H1 (cell line): ENCODE data around the gene FLNA. TPM values are rescaled to one million over a fixed set of nuclear protein-coding genes. Genes with fewer than 3 reads are reported as not detected.

Experiments used
- CTCF ChIA-PET: fragments of 300-600 bp; sonication (Branson Sonifier 250); formaldehyde crosslinking; loops from one replicate; lab custom pipeline; 2021; ENCODE audit not compliant: partially characterized antibody; lab: Charles Lee
- POLR2A ChIA-PET: fragments of 300-600 bp; sonication (Branson Sonifier 250); formaldehyde crosslinking; loops from one replicate; lab custom pipeline; 2021; ENCODE audit warnings: inconsistent platforms; ENCODE audit not compliant: partially characterized antibody; lab: Charles Lee
- DNase-seq, 2 experiments: peaks; one replicate each; pipeline versions ENCODE4 v3.0.0 to v3.0.0-alpha.2; 2010 to 2022; ENCODE audit warnings: low spot score in 2 of 2, low read depth in 1 of 2, mixed read lengths in 1 of 2
- FAIRE-seq: peaks from 2 replicates; lab custom pipeline; 2011; peaks lifted over from hg19 to GRCh38; lab: Jason Lieb, UNC
- H2AFZ ChIP-seq: 2 replicates; pipeline ENCODE4 v1.8.1; 2012; ENCODE audit warnings: low read length, inconsistent platforms
- H2AK5ac ChIP-seq: 2 replicates; pipeline ENCODE4 v1.6.1; 2013; ENCODE audit warnings: low read depth, low read length
- H2BK120ac ChIP-seq: replicated peaks from 2 replicates; pipeline ENCODE3; 2013; ENCODE audit warnings: low read depth, low read length, inconsistent platforms
- H2BK12ac ChIP-seq: 2 replicates; pipeline ENCODE4 v1.6.1; 2013; ENCODE audit warnings: low read depth, low read length
- H2BK15ac ChIP-seq: 2 replicates; pipeline ENCODE4 v1.6.1; 2013; ENCODE audit warnings: low read length
- H2BK20ac ChIP-seq: 2 replicates; pipeline ENCODE4 v1.6.1; 2013; ENCODE audit warnings: low read length
- H2BK5ac ChIP-seq: 2 replicates; pipeline ENCODE4 v1.6.1; 2013; ENCODE audit warnings: low read depth, low read length
- H3K14ac ChIP-seq: 2 replicates; pipeline ENCODE4 v1.6.1; 2013; ENCODE audit warnings: inconsistent platforms; ENCODE audit not compliant: insufficient read length
- H3K18ac ChIP-seq: 2 replicates; pipeline ENCODE4 v1.6.1; 2013; ENCODE audit warnings: low read length; ENCODE audit errors: extremely low read depth
- H3K23ac ChIP-seq: 2 replicates; pipeline ENCODE4 v1.6.1; 2013; ENCODE audit warnings: inconsistent platforms; ENCODE audit not compliant: insufficient read length
- H3K23me2 ChIP-seq: 2 replicates; pipeline ENCODE4 v1.6.1; 2013; ENCODE audit warnings: low read depth, low read length
- H3K27ac ChIP-seq: 2 replicates; pipeline ENCODE4 v1.6.1; 2011; ENCODE audit warnings: low read depth, low read length, inconsistent platforms
- H3K27me3 ChIP-seq, 4 experiments: replicated peaks in 1 of 4; 1 replicate in 1 of 4; 2 replicates in 3 of 4; pipeline versions ENCODE4 v1.6.1 to v1.8.1; 2011 to 2013; ENCODE audit warnings: low read length in 3 of 4, mild to moderate bottlenecking in 3 of 4, inconsistent platforms in 2 of 4, mixed read lengths in 2 of 4, moderate library complexity in 1 of 4; ENCODE audit not compliant: control insufficient read depth in 3 of 4, insufficient read depth in 3 of 4; ENCODE audit errors: extremely low read depth in 1 of 4
- H3K36me3 ChIP-seq, 4 experiments: 2 replicates each; pipeline versions ENCODE4 v1.6.1 to v1.8.1; 2011 to 2013; ENCODE audit warnings: mild to moderate bottlenecking in 4 of 4, low read length in 3 of 4, moderate library complexity in 2 of 4, control low read depth in 1 of 4, inconsistent platforms in 1 of 4; ENCODE audit not compliant: insufficient read depth in 4 of 4, control insufficient read depth in 2 of 4
- H3K4ac ChIP-seq: replicated peaks from 2 replicates; pipeline ENCODE3; 2013; ENCODE audit warnings: low read length, low read depth, mixed read lengths, inconsistent platforms; ENCODE audit not compliant: insufficient read length
- H3K4me1 ChIP-seq, 4 experiments: replicated peaks in 1 of 4; 1 replicate in 1 of 4; 2 replicates in 3 of 4; pipeline versions ENCODE4 v1.6.1 to v1.8.1; 2011 to 2013; ENCODE audit warnings: low read length in 3 of 4, inconsistent platforms in 2 of 4, mixed read lengths in 1 of 4; ENCODE audit not compliant: insufficient read depth in 4 of 4, control insufficient read depth in 3 of 4
- H3K4me2 ChIP-seq, 2 experiments: 2 replicates each; pipeline versions ENCODE4 v1.6.1 to v1.8.1; 2011 to 2013; ENCODE audit warnings: low read depth in 2 of 2, low read length in 2 of 2, control low read depth in 1 of 2, inconsistent platforms in 1 of 2, mild to moderate bottlenecking in 1 of 2; ENCODE audit not compliant: insufficient read depth in 1 of 2
- H3K4me3 ChIP-seq, 4 experiments: fragments of 200-600, 300-600 bp in 1 of 4; sonication (generic), shearing (Covaris generic), sonication (Bioruptor Twin) in 1 of 4; 2 replicates each; pipeline versions ENCODE4 v1.5.1 to v1.8.1; 2011 to 2016; ENCODE audit warnings: low read length in 4 of 4, low read depth in 3 of 4, control low read depth in 2 of 4, inconsistent platforms in 2 of 4, mild to moderate bottlenecking in 2 of 4, mixed read lengths in 1 of 4, moderate library complexity in 1 of 4; ENCODE audit not compliant: insufficient read depth in 2 of 4; ENCODE audit errors: extremely low read depth in 1 of 4
- H3K56ac ChIP-seq: replicated peaks from 2 replicates; pipeline ENCODE3; 2013; ENCODE audit warnings: low read depth, mild to moderate bottlenecking, mixed read lengths, low read length, inconsistent platforms; ENCODE audit not compliant: insufficient read length
- H3K79me1 ChIP-seq: 2 replicates; pipeline ENCODE4 v1.6.1; 2013; ENCODE audit warnings: low read depth, low read length, control low read depth
- H3K79me2 ChIP-seq, 2 experiments: 2 replicates each; pipeline versions ENCODE4 v1.6.1 to v1.8.1; 2012 to 2013; ENCODE audit warnings: low read length in 2 of 2, mild to moderate bottlenecking in 2 of 2, inconsistent platforms in 1 of 2; ENCODE audit not compliant: insufficient read depth in 2 of 2, control insufficient read depth in 1 of 2
- H3K9ac ChIP-seq, 4 experiments: replicated peaks in 1 of 4; 1 replicate in 1 of 4; 2 replicates in 3 of 4; pipeline versions ENCODE4 v1.6.1 to v1.8.1; 2011 to 2013; ENCODE audit warnings: low read depth in 3 of 4, low read length in 3 of 4, control low read depth in 2 of 4, mild to moderate bottlenecking in 2 of 4, moderate library complexity in 2 of 4, inconsistent platforms in 1 of 4; ENCODE audit errors: extremely low read depth in 1 of 4
- H3K9me3 ChIP-seq, 2 experiments: 2 replicates each; pipeline versions ENCODE4 v1.6.1 to v1.8.1; 2012 to 2013; ENCODE audit warnings: mild to moderate bottlenecking in 2 of 2, moderate library complexity in 2 of 2, control low read depth in 1 of 2, inconsistent platforms in 1 of 2, low read depth in 1 of 2, low read length in 1 of 2, mixed read lengths in 1 of 2; ENCODE audit not compliant: insufficient read depth in 2 of 2
- H4K20me1 ChIP-seq, 2 experiments: replicated peaks in 1 of 2; 2 replicates each; pipeline versions ENCODE3 to v1.8.1; 2011 to 2013; ENCODE audit warnings: inconsistent platforms in 2 of 2, low read length in 2 of 2, mild to moderate bottlenecking in 1 of 2; ENCODE audit not compliant: insufficient read depth in 2 of 2, control insufficient read depth in 1 of 2
- H4K5ac ChIP-seq: 2 replicates; pipeline ENCODE4 v1.6.1; 2013; ENCODE audit warnings: low read length, low read depth, mixed read lengths, inconsistent platforms; ENCODE audit not compliant: insufficient read length
- H4K8ac ChIP-seq: 2 replicates; pipeline ENCODE4 v1.8.0; 2013; ENCODE audit warnings: mild to moderate bottlenecking, moderate library complexity, low read length, inconsistent platforms; ENCODE audit not compliant: insufficient read depth; ENCODE audit errors: extremely low read depth
- H4K91ac ChIP-seq: replicated peaks from 2 replicates; pipeline ENCODE3; 2013; ENCODE audit warnings: low read length, mixed read lengths, inconsistent platforms; ENCODE audit not compliant: insufficient read length
- BCL11A ChIP-seq, 2 experiments: IDR thresholded peaks; one replicate each; pipeline ENCODE4 v1.6.1; 2011; ENCODE audit warnings: low read depth in 2 of 2, low read length in 2 of 2, mild to moderate bottlenecking in 2 of 2
- CHD1 ChIP-seq: IDR thresholded peaks from 2 replicates; pipeline ENCODE4 v1.6.1; 2012; ENCODE audit warnings: low read depth, low read length, improper control_type of control experiment
- EGR1 ChIP-seq: IDR thresholded peaks from 2 replicates; pipeline ENCODE4 v1.6.1; 2011; ENCODE audit warnings: low read depth, low read length, borderline replicate concordance
- EZH2 ChIP-seq: fragments of 200-600 bp; sonication (generic); IDR thresholded peaks from 2 replicates; pipeline ENCODE4 v1.7.1; 2012; ENCODE audit warnings: low read depth, mild to moderate bottlenecking, moderate library complexity, low read length, inconsistent platforms; ENCODE audit not compliant: severe bottlenecking
- HDAC2 ChIP-seq, 2 experiments: fragments of 300-600 bp in 1 of 2; sonication (generic) in 1 of 2; IDR thresholded peaks; 2 replicates each; pipeline ENCODE4 v1.6.1; 2011 to 2012; ENCODE audit warnings: low read depth in 2 of 2, low read length in 2 of 2, mild to moderate bottlenecking in 2 of 2, moderate library complexity in 2 of 2, borderline replicate concordance in 1 of 2, inconsistent platforms in 1 of 2
- JUN ChIP-seq: IDR thresholded peaks from 2 replicates; pipeline ENCODE4 v1.6.1; 2011; ENCODE audit warnings: low read depth, mild to moderate bottlenecking, improper control_type of control experiment, low read length
- MAFK ChIP-seq: IDR thresholded peaks from 2 replicates; pipeline ENCODE4 v1.6.1; 2012; ENCODE audit warnings: low read depth, mild to moderate bottlenecking, improper control_type of control experiment, low read length
- POLR2AphosphoS5 ChIP-seq: IDR thresholded peaks from 2 replicates; pipeline ENCODE4 v1.6.1; 2011; ENCODE audit warnings: low read depth, low read length
- SIX5 ChIP-seq: IDR thresholded peaks from 2 replicates; pipeline ENCODE4 v1.6.1; 2011; ENCODE audit warnings: mild to moderate bottlenecking, low read depth, low read length
- WGBS, 2 experiments: shearing (Covaris generic) in 1 of 2; methylation state at CpG; one replicate each; pipeline versions ENCODE4 v1.1.6 to v1.1.7; 2013 to 2015; ENCODE audit warnings: low lambda C conversion rate in 2 of 2, mixed read lengths in 2 of 2, inconsistent platforms in 1 of 2, low coverage in 1 of 2, missing lambda C conversion rate in 1 of 2; ENCODE audit not compliant: insufficient replicate concordance in 2 of 2, insufficient coverage in 1 of 2, insufficient read length in 1 of 2; ENCODE audit errors: extremely low coverage in 1 of 2, missing lambda C conversion rate in 1 of 2; 5-methylcytosine and 5-hydroxymethylcytosine counted together
- polyA plus RNA-seq, 7 experiments: library from polyadenylated mRNA; depleted of rRNA in 3 of 7; stranded (reverse) in 5 of 7; unstranded in 2 of 7; fragments of >200 nt in 5 of 7; fragments of 200-250 nt in 2 of 7; gene quantifications; 1 replicate in 5 of 7; 2 replicates in 1 of 7; 4 replicates in 1 of 7; pipeline versions ENCODE4 v1.2.1 to v1.2.3, GENCODE V29; 2011 to 2013; ENCODE audit warnings: missing spikeins in 2 of 7, mixed read lengths in 2 of 7
- total RNA-seq: library from RNA; stranded (reverse); fragmentation: NEBNext Ultra II Directional; extraction: Animal tissue kit (Norgen Biotek cat#: 25700); gene quantifications from 2 replicates; pipeline ENCODE4 v1.2.1, GENCODE V29; 2021
- TF ChIP-seq, protein P1 (sequence below): IDR thresholded peaks from 2 replicates; pipeline ENCODE4 v1.6.1; 2012; ENCODE audit warnings: inconsistent platforms

Gene FLNA
- total and polyA plus RNA-seq, 2 of the 8 experiments (the other 6 are each of a cell fraction or from before 2014, with no cell fraction given), result 315 to 925 TPM

- H2BK20ac ChIP-seq, result no peak overlapping the region
- H3K79me1 ChIP-seq, result no peaks in the 10 kb centered on the region
- peak overlapping the region; percentile 93 for H3K18ac ChIP-seq
- H3K4ac ChIP-seq, result peak overlapping the region; percentile 95
- peaks cover 3 to 4% of the 10 kb centered on the region in 2 experiments for H4K20me1 ChIP-seq
- H2BK15ac ChIP-seq, result no peak overlapping the region
- peak overlapping the region; percentile 53 for H4K5ac ChIP-seq
- peaks cover 0 to 6% (median 0%) of the 10 kb centered on the region in 4 experiments; a peak in 2 of 7 replicates for H3K4me1 ChIP-seq
- H3K4me3 ChIP-seq, result peak overlapping the region; percentile 82 to 99 (median 96)
- no peak overlapping the region for H3K14ac ChIP-seq
- POLR2A ChIA-PET, result interaction anchor here (0.8 to 8.4 kb wide), 37 partner anchors 11 to 137 kb away, joined by 3 to 124 read pairs (median 5); partner anchors contain the start of genes ATP6AP1, DNASE1L1, EMD and FAM3A
- H4K8ac ChIP-seq, result peak overlapping the region; percentile 90; the same call in 1 of the 2 replicates
- H3K9ac ChIP-seq, result peak overlapping the region; percentile 62 to 99 (median 95)
- no peak overlapping the region for H2AFZ ChIP-seq
- DNase-seq (peak in 1 of 2 experiments; percentile 64), FAIRE-seq (no peak)
- WGBS, 2 experiments, result 11% methylated on average over 45 of the region's 49 CpGs; no CpG with 5 or more reads in 1 of the 2 experiments
- H2AK5ac ChIP-seq, result no peak overlapping the region
- peak overlapping the region; percentile 85 for H2BK5ac ChIP-seq
- H3K27ac ChIP-seq, result peak overlapping the region; percentile 95
- H2BK12ac ChIP-seq, result no peak overlapping the region; the same call in 1 of the 2 replicates
- H3K56ac ChIP-seq, result peak overlapping the region; percentile 83
- H2BK120ac ChIP-seq, result no peak overlapping the region
- H3K4me2 ChIP-seq, result peak overlapping the region; percentile 72 to 85
- peaks cover 13 to 25% (median 19%) of the 10 kb centered on the region in 4 experiments for H3K36me3 ChIP-seq
- H3K79me2 ChIP-seq, result peaks cover 0 to 15% of the 10 kb centered on the region in 2 experiments; a peak in 2 of 4 replicates
- CTCF ChIA-PET, result interaction anchor here (0.8 to 4.9 kb wide), 8 partner anchors 10 to 452 kb away, joined by 3 to 20 read pairs (median 4); partner anchors contain the start of genes DNASE1L1 and FLNA
- H3K23ac ChIP-seq, result no peak overlapping the region
- no peaks in the 10 kb centered on the region for H3K9me3 ChIP-seq
- H3K27me3 ChIP-seq, result no peaks in the 10 kb centered on the region
- peaks cover 6% of the 10 kb centered on the region; the same call in 1 of the 2 replicates for H3K23me2 ChIP-seq
- H4K91ac ChIP-seq, result peak overlapping the region; percentile 25
- no peak for TF ChIP-seq EZH2
- 0 out of 2 replicates have a peak, but pooled peaks have one; percentile 16 for TF ChIP-seq CHD1
- no peak for TF ChIP-seq JUN
- TF ChIP-seq EGR1, result no peak
- TF ChIP-seq SIX5, result no peak
- TF ChIP-seq POLR2AphosphoS5, result peak; percentile 3; the same call in 1 of the 2 replicates
- TF ChIP-seq BCL11A (IDR thresholded peaks at IDR 0.05; ENCODE audit: low read depth in 2 of 2, low read length in 2 of 2), result no peak
- TF ChIP-seq HDAC2 (IDR thresholded peaks at IDR 0.05; ENCODE audit: borderline replicate concordance in 1 of 2, low read depth in 2 of 2, low read length in 2 of 2), result no peak
- TF ChIP-seq MAFK, result no peak
- TF ChIP-seq, protein P1, sequence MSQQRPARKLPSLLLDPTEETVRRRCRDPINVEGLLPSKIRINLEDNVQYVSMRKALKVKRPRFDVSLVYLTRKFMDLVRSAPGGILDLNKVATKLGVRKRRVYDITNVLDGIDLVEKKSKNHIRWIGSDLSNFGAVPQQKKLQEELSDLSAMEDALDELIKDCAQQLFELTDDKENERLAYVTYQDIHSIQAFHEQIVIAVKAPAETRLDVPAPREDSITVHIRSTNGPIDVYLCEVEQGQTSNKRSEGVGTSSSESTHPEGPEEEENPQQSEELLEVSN, result peak; percentile 50; the same call in 1 of the 2 replicates
Observed at GRCh38 chrX:154398668-154399526, 24.5 kb upstream of the FLNA start.
